Kidney (tissue), 14 donors: ENCODE data around the gene LAMA1. TPM values are rescaled to one million over a fixed set of nuclear protein-coding genes. Genes with fewer than 3 reads are reported as not detected.
"Not testable (repeated sequence)": the region's sequence is repeated elsewhere in the genome, so short reads cannot be mapped to it uniquely, and the experiment has no call there.

Experiments used
- DNase-seq, 5 donors: peaks; one replicate each; pipeline ENCODE4 v3.0.0-alpha.2; 2013 to 2020
- FAIRE-seq: peaks from 2 replicates; lab custom pipeline; 2012; peaks lifted over from hg19 to GRCh38; lab: Jason Lieb, UNC
- H3K27ac ChIP-seq, 2 donors: one replicate each; pipeline ENCODE4 v1.7.0; 2013; ENCODE audit warnings: low read depth in 2 of 2, low read length in 2 of 2, inconsistent platforms in 1 of 2
- H3K27me3 ChIP-seq: one replicate; pipeline ENCODE4 v1.7.1; 2013; ENCODE audit warnings: low read length, inconsistent platforms; ENCODE audit not compliant: control insufficient read depth, insufficient read depth
- H3K36me3 ChIP-seq, 3 donors: one replicate each; pipeline versions ENCODE4 v1.7.0 to v1.7.1; 2013; ENCODE audit warnings: low read length in 3 of 3, control low read depth in 1 of 3, inconsistent platforms in 1 of 3; ENCODE audit not compliant: insufficient read depth in 3 of 3, control insufficient read depth in 2 of 3
- H3K4me1 ChIP-seq, 3 donors: one replicate each; pipeline versions ENCODE4 v1.7.0 to v1.7.1; 2013; ENCODE audit warnings: low read length in 3 of 3, inconsistent platforms in 1 of 3, low read depth in 1 of 3; ENCODE audit not compliant: control insufficient read depth in 2 of 3, insufficient read depth in 2 of 3
- H3K4me3 ChIP-seq, 3 donors: one replicate each; pipeline versions ENCODE4 v1.7.0 to v1.8.1; 2013; ENCODE audit warnings: low read length in 3 of 3, control low read depth in 1 of 3, inconsistent platforms in 1 of 3
- H3K9ac ChIP-seq, 3 donors: one replicate each; pipeline versions ENCODE4 v1.7.0 to v1.7.1; 2013; ENCODE audit warnings: low read length in 3 of 3, control low read depth in 1 of 3, inconsistent platforms in 1 of 3
- H3K9me3 ChIP-seq, 3 donors: one replicate each; pipeline versions ENCODE4 v1.7.0 to v1.7.1; 2013; ENCODE audit warnings: low read length in 3 of 3, control low read depth in 1 of 3, inconsistent platforms in 1 of 3; ENCODE audit not compliant: control insufficient read depth in 2 of 3, insufficient read depth in 1 of 3
- CTCF ChIP-seq: IDR thresholded peaks from 3 replicates; pipeline ENCODE4 v1.5.1; 2012; ENCODE audit warnings: mild to moderate bottlenecking, moderate library complexity, borderline replicate concordance; ENCODE audit not compliant: insufficient read depth; ENCODE audit errors: extremely low read depth
- intact Hi-C: fragments of 100-400 bp; cut with DNase I; formaldehyde crosslinking; loops from one replicate; pipeline ENCODE4 v1.11.1; 2022
- polyA plus RNA-seq: library from polyadenylated mRNA; stranded (reverse); fragments of 350-450 nt; fragmentation: Illumina TruSeq; extraction: RNeasy Lipid Tissue Mini Kit (QIAGEN cat#74804); gene quantifications from one replicate; pipeline ENCODE4 v1.2.3, GENCODE V29; 2014; ENCODE audit warnings: low read depth, low replicate concordance; ENCODE audit not compliant: insufficient read depth
- total RNA-seq: library from RNA; stranded (reverse); fragmentation: NEBNext Ultra II Directional; extraction: Animal tissue kit (Norgen Biotek cat#: 25700); gene quantifications from one replicate; pipeline ENCODE4 v1.2.1, GENCODE V29; 2021
- donor health status: control.
- donor health status: control.
- donor health status: control.
- donor health status: control.
- donor health status: control.
- donor health status: DM: yes; HTN: yes; CAD: no.
- donor health status: Normal renal cell carcinoma (clear cell type).

The LAMA1 gene
- total and polyA plus RNA-seq, 2 donors from 2014 or later: 10.7 to 14.1 TPM

- Histone ChIP-seq H3K27me3 (no peaks in the 10 kb centered on the region), H3K9me3 (no peaks in the 10 kb centered on the region), H3K4me1 (no peaks in the 10 kb centered on the region), H3K4me3 (no peak overlapping the region), H3K36me3 (no peaks in the 10 kb centered on the region), H3K9ac (no peak overlapping the region), H3K27ac (no peak overlapping the region)
- intact Hi-C loops: no loop called here
- TF ChIP-seq CTCF: no peak
- DNase-seq: no peak
- no peak for FAIRE-seq
Observed at GRCh38 chr18:6939972-6940371, 177.6 kb downstream of the LAMA1 start.

GRCh38 chr18:6938403-6938802 is 179.2 kb downstream of the LAMA1 start:
- H3K4me3 ChIP-seq, H3K27ac ChIP-seq, H3K4me1 ChIP-seq, H3K9ac ChIP-seq, intact Hi-C loops, FAIRE-seq, H3K9me3 ChIP-seq, DNase-seq, H3K27me3 ChIP-seq, H3K36me3 ChIP-seq: not testable (repeated sequence)

GRCh38 chr18:6938003-6938402 is 179.6 kb downstream of the LAMA1 start:
- no peak overlapping the region for H3K27ac ChIP-seq
- H3K9me3 ChIP-seq: no peaks in the 10 kb centered on the region
- no peaks in the 10 kb centered on the region for H3K36me3 ChIP-seq
- no peak for FAIRE-seq
- no peak for DNase-seq
- H3K27me3 ChIP-seq: no peaks in the 10 kb centered on the region
- no peak overlapping the region for H3K4me3 ChIP-seq
- no peak overlapping the region for H3K9ac ChIP-seq
- no peak for TF ChIP-seq CTCF
- H3K4me1 ChIP-seq: no peaks in the 10 kb centered on the region
- intact Hi-C loops: no loop called here

GRCh38 chr18:6934859-6935258 is 182.7 kb downstream of the LAMA1 start:
- Histone ChIP-seq H3K27ac (no peak overlapping the region), H3K9ac (no peak overlapping the region), H3K36me3 (no peaks in the 10 kb centered on the region), H3K4me3 (no peak overlapping the region), H3K4me1 (no peaks in the 10 kb centered on the region), H3K9me3 (no peaks in the 10 kb centered on the region), H3K27me3 (no peaks in the 10 kb centered on the region)
- intact Hi-C loops: no loop called here
- DNase-seq (no peak), FAIRE-seq (no peak)
- TF ChIP-seq CTCF: no peak
